HG02610 (cell line): ENCODE results near the gene DYRK1A.
A peak's percentile ranks its signal among the peaks of the same experiment; 100 is the strongest.
"Not testable (repeated sequence)": the region's sequence is repeated elsewhere in the genome, so short reads cannot be mapped to it uniquely, and the experiment has no call there.

ENCODE experiments used
- ATAC-seq: cut with Tn5 transposase; IDR thresholded peaks from one replicate; pipeline ENCODE4 v1.9.1; 2021; ENCODE audit warnings: mild to moderate bottlenecking, moderate library complexity; ENCODE audit not compliant: unreplicated experiment

DYRK1A gene

GRCh38 chr21:37546949-37547614 is 180.5 kb downstream of the DYRK1A start:
- no peak for ATAC-seq

DNA sequence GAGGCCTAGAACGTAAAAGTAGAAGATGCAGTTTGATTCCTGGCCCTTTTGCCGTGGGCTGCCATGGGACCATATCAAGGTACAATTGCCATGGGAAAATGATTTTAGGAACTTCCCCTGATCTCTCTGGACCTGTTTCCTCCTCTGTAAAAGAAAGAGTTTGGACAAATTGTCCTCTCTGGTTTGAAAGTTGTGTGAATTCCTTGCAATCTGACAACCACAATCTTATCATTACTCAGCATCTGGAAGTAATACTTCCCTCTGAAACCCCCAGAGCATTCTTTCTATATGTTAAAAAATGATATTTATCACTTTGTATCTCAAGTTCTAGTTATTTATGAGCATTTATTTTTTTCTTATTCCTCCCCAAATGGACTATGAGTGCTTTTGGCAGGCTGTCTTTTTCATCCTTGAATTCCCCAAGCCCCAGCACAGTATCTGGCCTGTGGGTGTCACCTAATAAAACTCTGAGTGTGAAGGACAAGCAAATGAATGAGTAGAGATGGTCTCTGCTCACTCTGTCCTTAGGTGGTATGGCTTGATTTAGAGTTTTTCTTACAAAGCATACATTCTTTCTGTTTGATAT is 181.1 kb downstream of the DYRK1A start:
- no peak for ATAC-seq

DNA sequence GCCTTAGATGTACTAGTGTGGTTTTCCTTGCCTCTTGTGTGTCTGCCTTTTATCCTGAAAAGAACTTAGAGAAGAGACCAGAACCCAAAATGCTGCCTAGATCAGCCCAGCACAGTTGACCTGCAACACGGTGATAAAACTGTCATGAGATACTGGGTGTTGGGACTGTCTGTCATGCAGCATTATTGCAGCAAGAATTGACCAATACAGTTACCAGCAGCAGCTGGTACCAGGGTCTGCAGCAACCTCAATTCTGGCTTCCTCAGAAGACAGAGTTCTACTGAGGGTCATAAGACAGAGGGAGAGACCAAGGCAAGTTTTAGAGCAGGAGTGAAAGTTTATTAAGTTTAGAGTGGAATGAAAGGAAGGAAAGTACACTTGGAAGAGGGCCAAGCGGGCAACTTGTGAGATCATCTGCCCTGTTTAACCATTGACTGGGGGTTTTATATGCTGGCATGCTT is 182.0 kb downstream of the DYRK1A start:
- no peak for ATAC-seq

DNA sequence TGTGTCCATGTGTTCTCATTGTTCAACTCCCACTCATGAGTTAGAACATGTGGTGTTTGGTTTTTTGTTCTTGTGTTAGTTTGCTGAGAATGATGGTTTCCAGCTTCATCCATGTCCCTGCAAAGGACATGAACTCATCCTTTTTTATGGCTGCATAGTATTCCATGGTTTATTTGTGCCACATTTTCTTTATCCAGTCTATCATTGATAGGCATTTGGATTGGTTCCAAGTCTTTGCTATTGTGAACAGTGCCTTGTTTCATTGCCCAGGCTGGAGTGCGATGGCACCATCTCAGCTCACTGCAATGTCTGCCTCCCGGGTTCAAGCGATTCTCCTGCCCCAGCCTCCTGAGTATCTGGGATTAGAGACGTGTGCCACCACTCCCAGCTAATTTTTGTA is 183.2 kb downstream of the DYRK1A start:
- ATAC-seq: not testable (repeated sequence)

- no peak for ATAC-seq
These were observed 183.6 kb downstream of the DYRK1A start for GRCh38 chr21:37550157-37550556.

DNA sequence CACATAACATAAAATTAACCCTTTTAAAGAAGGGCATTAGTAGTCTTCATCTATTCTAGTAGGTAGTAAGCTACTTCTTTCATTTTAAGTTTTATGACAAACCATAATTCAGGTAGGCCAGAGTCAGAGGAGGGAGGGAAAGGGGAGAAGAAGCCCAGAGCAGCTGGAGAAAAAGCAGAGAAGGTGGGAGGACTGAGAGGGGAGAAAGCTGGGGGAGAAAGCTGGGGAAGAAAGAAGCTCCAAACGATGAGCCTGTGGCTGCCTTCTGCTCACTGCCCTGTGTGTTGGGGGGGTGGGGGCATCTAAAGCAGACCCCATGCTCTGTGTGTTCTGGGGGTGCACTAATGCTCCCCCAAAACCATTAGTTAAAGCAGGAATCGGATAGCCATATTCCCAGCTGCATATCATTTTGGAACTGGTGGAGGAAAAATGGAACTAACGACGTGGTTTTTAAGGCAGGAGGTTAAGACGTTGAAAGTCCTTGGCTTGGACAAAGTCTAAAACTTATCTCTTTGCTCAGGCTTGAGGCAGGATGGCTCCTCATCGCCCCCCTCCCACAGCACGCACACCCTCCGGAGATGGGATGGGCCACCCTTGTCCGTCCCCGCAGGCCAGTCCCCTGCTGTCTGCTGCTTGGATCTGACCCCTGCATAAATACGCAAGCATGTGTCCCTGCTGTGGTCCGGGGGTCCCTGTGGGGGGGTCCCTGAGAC is 184.2 kb downstream of the DYRK1A start:
- no peak for ATAC-seq

DNA sequence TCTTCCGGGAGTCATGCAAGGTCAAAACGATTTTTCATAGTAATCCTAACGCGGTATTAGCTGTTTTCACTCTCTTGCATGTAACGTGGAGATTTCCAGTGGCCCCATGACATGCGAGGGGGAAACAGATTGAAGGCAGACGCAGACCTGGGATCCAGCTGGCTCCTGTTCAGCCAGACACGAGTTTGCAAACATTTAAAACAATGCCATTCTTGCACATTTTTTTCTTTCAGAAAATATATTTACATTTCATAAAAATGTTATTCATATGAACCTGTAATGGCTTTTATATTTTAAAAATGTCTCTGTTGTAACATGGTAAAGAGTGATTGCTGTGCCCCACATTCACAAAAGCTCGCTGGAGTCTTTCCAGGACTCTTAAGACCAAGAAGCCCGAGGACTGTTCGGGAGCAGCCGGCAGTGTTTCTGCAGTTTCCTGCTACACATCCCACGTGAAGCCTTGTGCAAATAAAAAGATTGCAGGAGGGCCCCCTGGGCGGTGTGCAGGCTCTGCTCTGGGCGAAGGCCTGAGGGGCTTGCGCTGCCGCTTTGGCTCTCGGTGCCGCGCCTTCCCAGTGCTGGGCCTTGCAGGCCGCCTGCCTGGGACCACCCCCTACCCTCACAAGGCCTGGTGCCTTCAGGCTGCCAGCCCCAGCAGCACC is 184.9 kb downstream of the DYRK1A start:
- ATAC-seq: no peak

DNA sequence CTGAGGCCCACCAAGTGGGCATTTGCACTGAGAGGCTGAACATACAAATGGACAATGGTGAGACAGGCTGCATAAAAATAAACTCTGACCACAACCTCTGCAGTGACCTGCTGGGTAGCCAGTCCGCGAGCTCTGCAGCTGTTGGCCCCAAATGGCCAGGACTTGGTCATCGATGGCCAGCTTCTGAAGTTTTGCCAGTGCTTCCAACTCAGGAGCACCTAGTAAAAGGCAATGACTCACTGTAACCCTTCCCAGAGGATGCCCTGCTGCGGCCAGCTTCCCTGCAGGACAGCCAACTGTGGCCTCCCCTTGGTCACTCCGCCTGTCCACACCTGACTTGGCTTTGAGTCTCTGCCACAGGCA is 185.4 kb downstream of the DYRK1A start:
- ATAC-seq: no peak

GRCh38 chr21:37552496-37553029 is 186.0 kb downstream of the DYRK1A start:
- no peak for ATAC-seq

DNA sequence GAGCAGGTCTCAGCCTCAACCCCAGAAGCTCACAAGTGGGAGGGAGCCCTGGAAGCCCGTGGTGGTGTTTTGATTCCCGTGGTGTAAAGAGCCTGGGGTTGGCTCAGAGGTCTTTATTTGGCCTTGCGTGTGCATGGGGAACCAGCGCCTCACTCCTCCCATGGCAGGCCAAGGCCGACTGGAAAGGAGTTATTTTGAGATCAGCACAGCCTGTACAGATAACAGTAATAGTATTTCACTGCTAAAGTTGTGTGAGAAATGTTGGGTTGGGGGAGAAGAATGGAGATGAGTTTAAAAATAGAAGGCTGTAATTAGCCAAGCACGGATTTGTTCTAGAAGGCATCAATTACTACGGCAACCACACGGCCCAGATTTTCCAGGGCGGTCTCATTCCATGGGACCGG is 186.5 kb downstream of the DYRK1A start:
- no peak for ATAC-seq

DNA sequence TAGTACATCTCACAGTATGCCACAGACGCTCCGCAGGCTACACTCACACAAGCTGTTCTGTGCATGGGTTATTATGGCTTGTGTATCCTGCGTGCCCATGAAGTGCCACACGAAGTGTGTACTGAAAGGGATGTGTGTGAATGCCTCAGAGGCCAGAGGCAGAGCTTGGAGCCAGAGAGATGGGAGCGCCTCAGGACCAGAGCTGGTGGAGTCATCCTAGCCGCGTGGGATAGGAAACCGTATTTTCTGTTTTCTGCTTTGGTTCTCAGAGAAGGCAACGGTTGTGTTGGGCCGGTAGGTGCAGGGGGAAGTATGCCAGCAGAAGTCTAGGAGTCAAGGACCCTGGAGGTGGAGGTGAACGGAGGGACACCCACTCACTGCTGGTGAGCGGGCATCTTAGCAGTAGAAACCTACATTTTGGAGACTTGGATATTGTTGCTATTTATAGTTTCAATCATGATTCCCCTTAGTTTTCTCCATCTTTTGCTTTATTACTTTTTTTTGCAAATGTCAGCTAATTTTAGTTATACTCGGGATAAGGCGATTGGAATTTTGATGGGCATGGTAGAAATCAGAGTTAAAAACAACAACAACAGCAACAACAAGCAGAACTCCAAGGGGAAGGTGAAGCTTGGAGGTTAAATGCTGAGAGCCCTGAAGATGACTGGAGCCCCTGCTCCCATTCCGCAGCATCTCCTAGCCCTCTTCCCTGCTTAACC is 188.2 kb downstream of the DYRK1A start:
- no peak for ATAC-seq

- ATAC-seq: no peak
These were observed 189.2 kb downstream of the DYRK1A start for GRCh38 chr21:37555672-37556261.

DNA sequence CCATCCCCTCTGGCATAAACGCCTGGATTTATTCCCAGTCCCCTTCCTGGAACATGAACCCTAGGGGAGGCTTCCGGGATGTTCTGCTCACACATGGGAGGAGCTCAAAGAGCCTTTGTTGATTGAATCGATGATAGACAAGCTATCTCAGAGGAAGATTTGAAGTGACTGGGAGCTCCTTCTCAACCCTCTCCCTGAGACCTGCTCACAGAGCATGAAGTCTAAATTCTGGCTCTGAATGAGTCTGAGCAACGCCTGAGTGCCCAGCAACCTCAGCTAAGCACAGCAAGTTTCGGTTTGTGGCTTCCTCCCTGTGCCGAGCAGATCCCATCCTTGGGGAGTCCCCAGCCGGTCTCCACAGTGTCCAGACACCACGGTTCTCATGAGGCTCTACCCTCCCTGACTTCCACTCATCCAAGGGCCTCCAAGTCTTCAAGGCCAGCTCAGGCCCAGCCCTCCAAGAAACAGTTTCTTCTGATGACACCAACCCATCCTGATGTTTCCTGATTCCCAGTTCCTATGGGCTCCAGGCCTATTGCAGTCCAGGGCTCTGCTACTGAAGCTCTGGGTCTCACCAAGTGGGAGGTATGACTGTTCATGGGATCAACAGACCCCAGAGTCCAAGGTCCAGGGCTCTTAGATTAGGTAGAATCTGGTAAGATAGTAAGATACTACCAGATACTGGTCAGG is 190.8 kb downstream of the DYRK1A start:
- ATAC-seq: peak; percentile 95

- ATAC-seq: no peak
These were observed 192.2 kb downstream of the DYRK1A start for GRCh38 chr21:37558676-37559211.

DNA sequence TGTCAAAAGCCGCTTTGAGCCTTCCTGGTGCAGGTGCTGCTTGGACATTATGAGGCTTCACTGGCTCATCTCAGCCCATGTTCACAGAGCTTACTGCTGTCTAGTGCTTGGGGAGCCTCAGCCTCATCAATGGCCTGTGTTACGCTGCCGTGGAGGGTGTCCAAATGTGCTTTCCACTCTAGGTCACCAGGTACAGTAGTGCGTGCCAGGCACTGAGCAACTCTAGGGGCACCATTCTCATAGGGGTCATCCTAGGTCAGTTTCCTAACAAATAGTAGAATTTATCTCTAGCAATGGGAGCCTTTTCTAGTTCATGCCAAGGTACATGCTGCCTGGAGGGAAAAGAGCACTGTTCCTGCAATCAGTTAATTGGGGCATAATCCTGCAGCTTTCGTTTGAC is 193.8 kb downstream of the DYRK1A start:
- no peak for ATAC-seq

DNA sequence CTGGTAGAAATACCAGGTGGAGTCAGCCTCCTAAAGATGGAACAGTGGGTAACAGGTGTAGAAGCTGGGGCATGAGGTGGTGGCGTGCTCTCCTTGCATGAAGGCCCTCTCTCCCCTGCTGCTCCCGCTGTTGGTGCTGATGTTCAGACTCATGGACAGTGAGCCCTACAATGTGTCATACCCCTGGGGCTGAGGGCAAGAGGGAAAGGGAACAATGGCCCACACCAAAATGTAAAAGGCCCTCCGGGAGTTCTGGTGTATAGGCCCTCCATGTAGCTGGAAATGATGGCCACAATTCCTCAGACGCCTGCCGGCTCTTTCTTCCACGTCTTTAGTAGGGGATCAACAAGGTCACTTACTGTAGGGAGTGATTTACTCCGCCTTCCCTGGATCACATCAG is 194.9 kb downstream of the DYRK1A start:
- no peak for ATAC-seq

- ATAC-seq: no peak
These were observed 195.7 kb downstream of the DYRK1A start for GRCh38 chr21:37561941-37562919.

DNA sequence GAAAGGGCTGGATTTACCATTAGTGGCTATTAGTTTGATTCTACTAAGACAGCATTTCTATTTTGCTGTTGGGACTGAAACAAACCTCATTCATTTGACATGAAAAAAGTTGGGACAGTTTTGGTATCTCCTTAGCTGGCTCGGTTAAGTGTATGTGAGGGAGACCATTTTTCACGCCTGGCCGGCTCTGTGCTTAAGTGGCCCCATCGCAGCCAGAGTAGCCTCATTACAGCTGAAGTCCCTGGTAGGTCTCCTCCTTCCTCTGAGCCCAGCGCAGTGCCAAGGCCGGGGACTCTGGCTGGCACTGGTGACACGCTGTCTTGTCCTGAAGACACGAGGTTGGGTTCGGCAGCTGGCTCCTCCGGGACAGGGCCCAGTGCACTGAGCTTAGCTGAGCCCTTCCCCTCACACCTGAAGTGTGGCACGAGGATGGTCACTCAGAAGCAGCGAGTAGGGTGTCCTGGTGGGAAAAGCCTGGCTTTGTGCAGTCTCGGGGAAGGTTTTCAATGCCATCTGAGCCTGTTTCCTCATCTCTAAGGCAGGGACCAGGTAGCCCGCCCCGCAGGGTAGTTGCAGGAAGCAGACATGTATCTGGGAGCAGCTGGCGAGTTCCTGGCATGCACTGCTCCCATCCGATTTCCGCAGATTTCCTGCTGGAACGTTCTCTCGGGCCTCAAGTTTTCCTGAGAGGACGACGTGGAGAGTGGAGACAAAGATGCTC is 196.5 kb downstream of the DYRK1A start:
- ATAC-seq: peak; percentile 5
